ENCODE measurements around the gene TMEM115. TPM values are rescaled to one million over a fixed set of nuclear protein-coding genes. Genes with fewer than 3 reads are reported as not detected.

Gene TMEM115
- total RNA-seq, 4 donors from 2014 or later, result 70.0 to 111 (median 85.1) TPM

GRCh38 chr3:50331364-50331907, 27.9 kb downstream of the TMEM115 start:
- 93 to 95% methylated on average over 17 to 19 of the region's 19 CpGs for WGBS, 2 donors
- TF ChIP-seq POLR2A (IDR thresholded peaks at IDR 0.05), result no peak
- TF ChIP-seq CTCF (IDR thresholded peaks at IDR 0.05), result no peak
- no peak for DNase-seq
- Histone ChIP-seq H3K4me3 (replicated peaks in 1 of 3) (no peak overlapping the region), H3K36me3 (peaks cover 25 to 28% of the 10 kb centered on the region in 2 donors), H3K4me1 (peaks cover 42 to 55% of the 10 kb centered on the region in 2 donors), H3K27ac (no peak overlapping the region), H3K9me3 (no peaks in the 10 kb centered on the region), H3K27me3 (no peaks in the 10 kb centered on the region)
- intact Hi-C loops (cut with DNase I), result no loop called here

GRCh38 chr3:50330330-50330729, 29.0 kb downstream of the TMEM115 start:
- Histone ChIP-seq H3K36me3 (peaks cover 26 to 28% of the 10 kb centered on the region in 2 donors), H3K27me3 (no peaks in the 10 kb centered on the region), H3K9me3 (no peaks in the 10 kb centered on the region), H3K4me1 (peaks cover 31 to 44% of the 10 kb centered on the region in 2 donors), H3K27ac (no peak overlapping the region), H3K4me3 (replicated peaks in 1 of 3) (no peak overlapping the region)
- DNase-seq, result no peak
- no peak for TF ChIP-seq CTCF (IDR thresholded peaks at IDR 0.05)
- TF ChIP-seq POLR2A (IDR thresholded peaks at IDR 0.05), result no peak
- intact Hi-C loops (cut with DNase I), result no loop called here
- 92 to 97% methylated on average over 7 of the region's 10 CpGs for WGBS, 2 donors

GRCh38 chr3:50327943-50328691, 31.2 kb downstream of the TMEM115 start, which contains the start of gene TUSC2:
TSS of gene TUSC2 (minus strand) at chr3:50328223. CDS start at chr3:50328099, 124 bp downstream.
- H3K4me1 ChIP-seq, result peaks cover 14 to 33% of the 10 kb centered on the region in 2 donors
- WGBS, 2 donors, result 3 to 4% methylated on average over 32 to 40 of the region's 55 CpGs
- intact Hi-C loops (cut with DNase I), result loop anchor here (5.0 kb wide), 1 partner anchor 36 kb away; the partner anchor contains the start of gene IFRD2

GRCh38 chr3:50327129-50327528, 32.2 kb downstream of the TMEM115 start:
- Histone ChIP-seq H3K4me3 (replicated peaks in 1 of 3) (peak overlapping the region in 1 of 3 donors; percentile 97), H3K4me1 (peaks cover 15 to 28% of the 10 kb centered on the region in 2 donors), H3K27ac (peak overlapping the region in 2 of 3 donors; percentile 56 to 77), H3K27me3 (no peaks in the 10 kb centered on the region), H3K9me3 (no peaks in the 10 kb centered on the region), H3K36me3 (peaks cover 28 to 29% of the 10 kb centered on the region in 2 donors)
- DNase-seq, result no peak
- no peak for TF ChIP-seq POLR2A (IDR thresholded peaks at IDR 0.05)
- 55 to 87% methylated on average over 4 of the region's 4 CpGs for WGBS, 2 donors
- intact Hi-C loops (cut with DNase I), result loop anchor here (5.0 kb wide), 1 partner anchor 35 kb away; the partner anchor contains the start of gene IFRD2

More at GRCh38 chr3:50327943-50328691, 31.2 kb downstream of the TMEM115 start, which contains the start of gene TUSC2:
- TF ChIP-seq POLR2A (IDR thresholded peaks at IDR 0.05) (peak in 1 of 2 donors; percentile 82), CTCF (IDR thresholded peaks at IDR 0.05) (peak in 1 of 6 experiments; percentile 7)
- peak; percentile 99 for DNase-seq
- Histone ChIP-seq H3K4me3 (replicated peaks in 1 of 3) (peak within 1 kb of the TSS; percentile 45 to 97 (median 74)), H3K36me3 (peaks cover 28 to 29% of the 10 kb centered on the region in 2 donors), H3K27me3 (no peaks in the 10 kb centered on the region), H3K27ac (peak within 1 kb of the TSS; percentile 51 to 77 (median 56)), H3K9me3 (no peaks in the 10 kb centered on the region)

GRCh38 chr3:50326182-50326541, 33.2 kb downstream of the TMEM115 start:
- no peak for DNase-seq
- Histone ChIP-seq H3K4me3 (replicated peaks in 1 of 3) (no peak overlapping the region), H3K27ac (peak overlapping the region in 1 of 3 donors; percentile 98), H3K36me3 (peaks cover 21% of the 10 kb centered on the region in 2 donors), H3K9me3 (no peaks in the 10 kb centered on the region), H3K27me3 (no peaks in the 10 kb centered on the region), H3K4me1 (peaks cover 20 to 33% of the 10 kb centered on the region in 2 donors)
- no peak for TF ChIP-seq CTCF (IDR thresholded peaks at IDR 0.05)
- TF ChIP-seq POLR2A (IDR thresholded peaks at IDR 0.05), result no peak
- WGBS, 2 donors, result 90 to 92% methylated on average over 8 of the region's 8 CpGs
- intact Hi-C loops (cut with DNase I), result loop anchor here (5.0 kb wide), 1 partner anchor 34 kb away; the partner anchor contains the start of gene IFRD2

Data from thyroid gland (tissue), 4 donors.